ENCODE measurements around the gene DSTN. TPM values are rescaled to one million over a fixed set of nuclear protein-coding genes. Genes with fewer than 3 reads are reported as not detected.

Gene DSTN
- total RNA-seq, 3 donors from 2014 or later: 180 to 384 (median 272) TPM

- peak in 1 of 2 donors; percentile 57 for DNase-seq (ENCODE audit: low spot score in 2 of 2)
- no peaks in the 10 kb centered on the region for H3K36me3 ChIP-seq
- TF ChIP-seq POLR2A (IDR thresholded peaks at IDR 0.05): no peak
- no peak for TF ChIP-seq POLR2AphosphoS5 (IDR thresholded peaks at IDR 0.05)
- TF ChIP-seq CTCF (IDR thresholded peaks at IDR 0.05): no peak
- H3K4me3 ChIP-seq: no peak overlapping the region
- H3K4me1 ChIP-seq: peaks cover under 1 to 8% of the 10 kb centered on the region in 2 donors
- peak overlapping the region; percentile 86 to 87 for H3K27ac ChIP-seq
- intact Hi-C loops (cut with DNase I; ENCODE audit: low total_unique reads): no loop called here
- H3K27me3 ChIP-seq: no peaks in the 10 kb centered on the region
- H3K9me3 ChIP-seq: no peaks in the 10 kb centered on the region
Observed at GRCh38 chr20:17562804-17563305, 7.0 kb upstream of the DSTN start.

- H3K9me3 ChIP-seq: no peaks in the 10 kb centered on the region
- no peak for DNase-seq (ENCODE audit: low spot score in 2 of 2)
- no peak overlapping the region for H3K27ac ChIP-seq
- TF ChIP-seq POLR2AphosphoS5 (IDR thresholded peaks at IDR 0.05) (no peak), POLR2A (IDR thresholded peaks at IDR 0.05) (no peak), CTCF (IDR thresholded peaks at IDR 0.05) (no peak)
- no peak overlapping the region for H3K4me3 ChIP-seq
- intact Hi-C loops (cut with DNase I; ENCODE audit: low total_unique reads): no loop called here
- H3K27me3 ChIP-seq: no peaks in the 10 kb centered on the region
- no peaks in the 10 kb centered on the region for H3K36me3 ChIP-seq
- H3K4me1 ChIP-seq: no peaks in the 10 kb centered on the region
Observed at GRCh38 chr20:17565169-17565845, 4.6 kb upstream of the DSTN start.

- no peak for DNase-seq (ENCODE audit: low spot score in 2 of 2)
- no peaks in the 10 kb centered on the region for H3K27me3 ChIP-seq
- no peak overlapping the region for H3K4me3 ChIP-seq
- no peaks in the 10 kb centered on the region for H3K4me1 ChIP-seq
- intact Hi-C loops (cut with DNase I; ENCODE audit: low total_unique reads): no loop called here
- H3K27ac ChIP-seq: peak overlapping the region; percentile 84 to 100
- no peaks in the 10 kb centered on the region for H3K9me3 ChIP-seq
- TF ChIP-seq CTCF (IDR thresholded peaks at IDR 0.05): no peak
- no peak for TF ChIP-seq POLR2A (IDR thresholded peaks at IDR 0.05)
- TF ChIP-seq POLR2AphosphoS5 (IDR thresholded peaks at IDR 0.05): no peak
- no peaks in the 10 kb centered on the region for H3K36me3 ChIP-seq
Observed at GRCh38 chr20:17566345-17566744, 3.5 kb upstream of the DSTN start.

GRCh38 chr20:17568045-17568788, 1.7 kb upstream of the DSTN start:
- H3K27ac ChIP-seq: peak overlapping the region; percentile 100
- no peaks in the 10 kb centered on the region for H3K9me3 ChIP-seq
- H3K4me1 ChIP-seq: peaks cover 0 to 13% of the 10 kb centered on the region in 2 donors
- intact Hi-C loops (cut with DNase I; ENCODE audit: low total_unique reads): no loop called here
- H3K36me3 ChIP-seq: no peaks in the 10 kb centered on the region
- H3K4me3 ChIP-seq: peak overlapping the region; percentile 88 to 100 (median 95)
- no peaks in the 10 kb centered on the region for H3K27me3 ChIP-seq
- DNase-seq (ENCODE audit: low spot score in 2 of 2): no peak
- TF ChIP-seq POLR2A (IDR thresholded peaks at IDR 0.05) (no peak), CTCF (IDR thresholded peaks at IDR 0.05) (peak in 1 of 3 donors; percentile 18)

- peak in 1 of 3 donors; percentile 7 for TF ChIP-seq CTCF (IDR thresholded peaks at IDR 0.05)
- peak; percentile 84 for TF ChIP-seq POLR2A (IDR thresholded peaks at IDR 0.05)
- peak; percentile 84 to 95 (median 93) for TF ChIP-seq POLR2AphosphoS5 (IDR thresholded peaks at IDR 0.05)
- H3K4me1 ChIP-seq: peaks cover 0 to 13% of the 10 kb centered on the region in 2 donors
- peak overlapping the region; percentile 100 for H3K27ac ChIP-seq
- H3K36me3 ChIP-seq: no peaks in the 10 kb centered on the region
- no peaks in the 10 kb centered on the region for H3K27me3 ChIP-seq
- intact Hi-C loops (cut with DNase I; ENCODE audit: low total_unique reads): no loop called here
- no peaks in the 10 kb centered on the region for H3K9me3 ChIP-seq
- DNase-seq (ENCODE audit: low spot score in 2 of 2): peak; percentile 92 to 96
- H3K4me3 ChIP-seq: peak overlapping the region; percentile 88 to 100 (median 95)
Observed at GRCh38 chr20:17568972-17569521, 828 bp upstream of the DSTN start.

All from breast epithelium (tissue), 4 donors.